Lower lobe of right lung (tissue), 2 donors: ENCODE results near the gene LINC00632. TPM values are rescaled to one million over a fixed set of nuclear protein-coding genes. Genes with fewer than 3 reads are reported as not detected.

Experiments
- ATAC-seq, 2 donors: fragments of 200-7000 bp; cut with Tn5 transposase; one replicate each; pipeline ENCODE4 v1.9.1; 2020 to 2022; ENCODE audit warnings: mild to moderate bottlenecking in 2 of 2, moderate library complexity in 2 of 2
- DNase-seq: peaks from one replicate; pipeline ENCODE4 v3.0.0-alpha.2; 2020
- H3K27ac ChIP-seq: fragments of 200-600 bp; one replicate; pipeline ENCODE4 v1.8.0; 2022
- H3K27me3 ChIP-seq: fragments of 200-600 bp; one replicate; pipeline ENCODE4 v1.8.0; 2022; ENCODE audit warnings: low read depth
- H3K36me3 ChIP-seq: fragments of 200-600 bp; one replicate; pipeline ENCODE4 v1.8.0; 2022; ENCODE audit warnings: mild to moderate bottlenecking
- H3K4me1 ChIP-seq: fragments of 200-600 bp; one replicate; pipeline ENCODE4 v1.8.0; 2022
- H3K4me3 ChIP-seq: fragments of 200-600 bp; one replicate; pipeline ENCODE4 v1.8.0; 2022; ENCODE audit warnings: mild to moderate bottlenecking
- H3K9me3 ChIP-seq: fragments of 200-600 bp; one replicate; pipeline ENCODE4 v1.8.0; 2022
- intact Hi-C: fragments of 100-400 bp; cut with DNase I; formaldehyde crosslinking; loops from one replicate; pipeline ENCODE4 v1.11.0; 2022
- total RNA-seq: library from RNA; stranded (reverse); fragmentation: NEBNext Ultra II Directional; extraction: Animal tissue kit (Norgen Biotek cat#: 25700); gene quantifications from one replicate; pipeline ENCODE4 v1.2.1, GENCODE V29; 2021
- TF ChIP-seq, protein P1 (sequence below): fragments of 200-600 bp; IDR thresholded peaks from one replicate; pipeline ENCODE4 v1.8.0; 2022; ENCODE audit warnings: antibody characterized with exemption, mild to moderate bottlenecking
- donor health status: DM: no; HTN: yes; CAD: no; lungs with severe emphysema.

Gene LINC00632
- total RNA-seq, 1 donor from 2014 or later, result 173 TPM

DNA sequence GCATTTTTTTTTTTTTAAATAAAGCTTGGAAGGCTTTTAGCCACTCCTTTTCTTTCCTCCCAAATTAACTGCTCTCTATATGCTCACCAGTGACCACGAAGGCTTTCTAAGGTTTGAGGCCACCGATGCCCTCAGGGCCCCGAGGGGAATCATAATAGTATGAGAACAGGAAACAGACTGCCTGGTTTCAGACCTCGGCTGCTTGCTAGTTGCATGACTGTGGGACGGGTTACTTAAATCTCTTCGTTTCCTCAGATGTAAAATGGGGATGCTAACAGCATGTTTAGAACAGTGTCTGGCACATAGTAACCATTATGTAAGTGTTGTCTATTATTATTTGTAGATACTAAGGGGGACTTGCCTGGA is 3.6 kb downstream of the LINC00632 start:
- Histone ChIP-seq H3K36me3 (no peaks in the 10 kb centered on the region), H3K9me3 (no peaks in the 10 kb centered on the region), H3K27me3 (no peaks in the 10 kb centered on the region), H3K4me3 (peak overlapping the region; percentile 31), H3K27ac (no peak overlapping the region), H3K4me1 (no peaks in the 10 kb centered on the region)
- intact Hi-C loops, result no loop called here
- ATAC-seq (peak in 1 of 2 donors; percentile 48), DNase-seq (no peak)
- TF ChIP-seq, protein P1, sequence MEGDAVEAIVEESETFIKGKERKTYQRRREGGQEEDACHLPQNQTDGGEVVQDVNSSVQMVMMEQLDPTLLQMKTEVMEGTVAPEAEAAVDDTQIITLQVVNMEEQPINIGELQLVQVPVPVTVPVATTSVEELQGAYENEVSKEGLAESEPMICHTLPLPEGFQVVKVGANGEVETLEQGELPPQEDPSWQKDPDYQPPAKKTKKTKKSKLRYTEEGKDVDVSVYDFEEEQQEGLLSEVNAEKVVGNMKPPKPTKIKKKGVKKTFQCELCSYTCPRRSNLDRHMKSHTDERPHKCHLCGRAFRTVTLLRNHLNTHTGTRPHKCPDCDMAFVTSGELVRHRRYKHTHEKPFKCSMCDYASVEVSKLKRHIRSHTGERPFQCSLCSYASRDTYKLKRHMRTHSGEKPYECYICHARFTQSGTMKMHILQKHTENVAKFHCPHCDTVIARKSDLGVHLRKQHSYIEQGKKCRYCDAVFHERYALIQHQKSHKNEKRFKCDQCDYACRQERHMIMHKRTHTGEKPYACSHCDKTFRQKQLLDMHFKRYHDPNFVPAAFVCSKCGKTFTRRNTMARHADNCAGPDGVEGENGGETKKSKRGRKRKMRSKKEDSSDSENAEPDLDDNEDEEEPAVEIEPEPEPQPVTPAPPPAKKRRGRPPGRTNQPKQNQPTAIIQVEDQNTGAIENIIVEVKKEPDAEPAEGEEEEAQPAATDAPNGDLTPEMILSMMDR, result no peak

DNA sequence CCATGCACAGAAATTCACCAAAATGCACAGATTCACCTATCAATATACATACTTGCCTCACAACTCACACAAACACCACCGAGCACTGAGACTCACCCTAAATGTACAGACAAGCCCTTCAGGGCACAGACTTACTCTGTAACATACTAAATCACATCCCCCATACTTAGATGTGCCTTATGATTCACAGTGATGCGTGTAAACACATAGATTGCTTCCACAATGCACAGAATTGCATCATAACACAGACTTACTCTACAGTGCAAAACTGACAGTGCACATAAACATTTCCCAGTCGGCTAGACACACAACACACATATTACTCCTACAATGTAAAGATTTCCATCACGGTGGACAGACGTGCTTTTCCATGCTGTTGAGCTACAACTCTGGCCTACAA is 6.2 kb downstream of the LINC00632 start:
- Histone ChIP-seq H3K27me3 (no peaks in the 10 kb centered on the region), H3K36me3 (no peaks in the 10 kb centered on the region), H3K27ac (no peak overlapping the region), H3K4me3 (no peak overlapping the region), H3K9me3 (no peaks in the 10 kb centered on the region), H3K4me1 (no peaks in the 10 kb centered on the region)
- TF ChIP-seq, protein P1, result no peak
- DNase-seq, result no peak
- intact Hi-C loops, result no loop called here
- ATAC-seq, result no peak

DNA sequence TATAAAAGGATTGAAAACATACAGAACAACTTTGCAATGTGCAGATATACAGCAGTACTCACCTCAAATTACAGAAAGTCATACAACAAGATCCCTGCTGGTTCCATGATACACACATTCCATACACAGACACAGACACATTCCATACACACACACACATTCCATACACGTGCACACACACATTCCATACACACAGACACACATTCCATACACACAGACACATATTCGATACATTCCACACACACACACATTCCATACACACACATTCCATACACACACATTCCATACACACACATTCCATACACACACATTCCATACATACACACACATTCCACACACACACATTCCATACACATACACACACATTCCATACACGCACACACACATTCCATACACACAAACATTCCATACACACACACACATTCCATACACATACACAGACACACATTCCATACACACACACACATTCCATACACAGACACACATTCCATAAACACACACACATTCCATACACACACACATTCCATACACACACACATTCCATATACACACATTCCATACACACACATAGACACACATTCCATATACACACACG is 13.7 kb downstream of the LINC00632 start:
- DNase-seq, result no peak
- Histone ChIP-seq H3K36me3 (no peaks in the 10 kb centered on the region), H3K27me3 (no peaks in the 10 kb centered on the region), H3K4me1 (no peaks in the 10 kb centered on the region), H3K27ac (no peak overlapping the region), H3K4me3 (no peak overlapping the region), H3K9me3 (no peaks in the 10 kb centered on the region)
- intact Hi-C loops, result no loop called here
- no peak for ATAC-seq
- TF ChIP-seq, protein P1, result no peak

DNA sequence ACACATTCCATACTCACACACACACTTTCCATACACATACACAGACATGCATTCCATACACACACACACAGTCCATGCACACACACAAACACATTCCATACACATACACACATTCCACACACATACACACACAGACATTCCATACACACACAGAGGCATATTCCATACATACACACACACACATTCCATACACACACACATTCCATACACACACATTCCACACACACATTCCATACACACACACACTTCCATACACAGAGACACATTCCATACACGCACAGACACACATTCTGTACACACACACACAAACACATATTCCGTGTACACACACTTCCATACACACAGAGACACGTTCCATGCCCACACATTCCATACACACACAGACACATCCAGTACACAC is 14.8 kb downstream of the LINC00632 start:
- H3K4me1 ChIP-seq, result no peaks in the 10 kb centered on the region
- TF ChIP-seq, protein P1, result no peak
- intact Hi-C loops, result no loop called here
- no peaks in the 10 kb centered on the region for H3K9me3 ChIP-seq
- ATAC-seq (no peak), DNase-seq (no peak)
- no peaks in the 10 kb centered on the region for H3K36me3 ChIP-seq
- H3K27me3 ChIP-seq, result no peaks in the 10 kb centered on the region
- no peak overlapping the region for H3K4me3 ChIP-seq
- no peak overlapping the region for H3K27ac ChIP-seq

DNA sequence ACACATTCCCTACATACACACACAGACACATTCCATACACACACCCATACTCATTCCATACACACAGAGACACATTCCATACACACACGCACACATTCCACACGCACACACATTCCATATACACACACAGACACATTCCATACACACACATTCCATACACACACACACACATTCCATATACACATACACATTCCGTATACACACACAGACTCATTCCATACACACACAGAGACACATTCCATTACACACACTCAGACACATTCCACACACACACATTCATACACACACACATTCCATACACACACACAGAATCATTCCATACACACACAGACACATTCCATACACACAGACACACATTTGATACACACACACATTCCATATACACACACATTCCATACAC is 15.2 kb downstream of the LINC00632 start:
- Histone ChIP-seq H3K27me3 (no peaks in the 10 kb centered on the region), H3K4me3 (no peak overlapping the region), H3K36me3 (no peaks in the 10 kb centered on the region), H3K4me1 (no peaks in the 10 kb centered on the region), H3K9me3 (no peaks in the 10 kb centered on the region), H3K27ac (no peak overlapping the region)
- DNase-seq (no peak), ATAC-seq (no peak)
- intact Hi-C loops, result no loop called here
- TF ChIP-seq, protein P1, result no peak

DNA sequence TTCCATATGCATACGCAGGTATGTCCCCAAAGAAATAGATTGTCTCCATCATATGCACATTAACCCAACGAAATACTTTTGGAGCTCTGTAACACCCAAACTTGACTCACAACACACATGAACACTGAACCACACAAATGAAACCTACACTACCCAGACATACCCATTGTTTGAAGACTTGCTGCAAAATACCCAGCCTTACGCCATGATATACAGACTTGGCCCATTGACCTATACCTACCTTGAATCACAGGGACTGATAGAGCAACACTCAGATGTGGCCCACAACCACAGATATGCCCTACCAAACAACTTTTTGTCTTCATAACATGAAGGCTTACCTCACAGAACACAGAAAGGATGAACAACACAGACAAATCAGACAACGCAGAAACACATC is 15.9 kb downstream of the LINC00632 start:
- TF ChIP-seq, protein P1, result no peak
- H3K27ac ChIP-seq, result no peak overlapping the region
- H3K9me3 ChIP-seq, result no peaks in the 10 kb centered on the region
- no peaks in the 10 kb centered on the region for H3K27me3 ChIP-seq
- H3K36me3 ChIP-seq, result no peaks in the 10 kb centered on the region
- ATAC-seq (no peak), DNase-seq (no peak)
- no peak overlapping the region for H3K4me3 ChIP-seq
- intact Hi-C loops, result no loop called here
- H3K4me1 ChIP-seq, result no peaks in the 10 kb centered on the region
